Peyer's patch (tissue), 4 donors: ENCODE measurements around the gene OR51M1. TPM values are rescaled to one million over a fixed set of nuclear protein-coding genes. Genes with fewer than 3 reads are reported as not detected.

Source experiments
- DNase-seq, 3 donors: peaks; one replicate each; pipeline ENCODE4 v3.0.0-alpha.2; 2017 to 2019
- H3K27ac ChIP-seq, 4 donors: fragments of 200-600 bp; sonication (generic); one replicate each; pipeline ENCODE4 v1.5.1; 2016 to 2019
- H3K27me3 ChIP-seq, 2 donors: fragments of 200-600 bp; sonication (generic); one replicate each; pipeline ENCODE4 v1.5.1; 2019
- H3K36me3 ChIP-seq, 3 donors: fragments of 200-600 bp; sonication (generic); one replicate each; pipeline ENCODE4 v1.5.1; 2016 to 2019
- H3K4me1 ChIP-seq, 4 donors: fragments of 200-600 bp; sonication (generic); one replicate each; pipeline ENCODE4 v1.5.1; 2016 to 2019
- H3K4me3 ChIP-seq, 4 donors: fragments of 200-600 bp; sonication (generic); 1 replicate in 3 of 4; 2 replicates in 1 of 4; pipeline ENCODE4 v1.5.1; 2016 to 2019; ENCODE audit warnings: mild to moderate bottlenecking in 1 of 4
- H3K9me3 ChIP-seq, 4 donors: fragments of 200-600 bp; sonication (generic); one replicate each; pipeline ENCODE4 v1.5.1; 2016 to 2019; ENCODE audit warnings: mild to moderate bottlenecking in 1 of 4
- POLR2A ChIP-seq, 2 donors: fragments of 450-650 bp; IDR thresholded peaks; one replicate each; pipeline ENCODE4 v1.5.1; 2017; ENCODE audit warnings: antibody characterized with exemption in 2 of 2, mild to moderate bottlenecking in 2 of 2, moderate library complexity in 2 of 2
- total RNA-seq, 4 donors: library from RNA; depleted of rRNA; stranded (reverse); fragments of >200 nt; gene quantifications; one replicate each; pipeline ENCODE4 v1.1.0, GENCODE V29; 2016
- TF ChIP-seq, protein P1 (sequence below), 6 experiments: fragments of 450-650 bp in 4 of 6; fragments of 200-600 bp in 2 of 6; sonication (generic) in 1 of 6; IDR thresholded peaks; one replicate each; pipeline ENCODE4 v1.5.1; 2017 to 2019; ENCODE audit warnings: antibody characterized with exemption in 6 of 6, mild to moderate bottlenecking in 3 of 6, moderate library complexity in 1 of 6

Gene OR51M1
- total RNA-seq, 4 donors from 2014 or later, result not detected

DNA sequence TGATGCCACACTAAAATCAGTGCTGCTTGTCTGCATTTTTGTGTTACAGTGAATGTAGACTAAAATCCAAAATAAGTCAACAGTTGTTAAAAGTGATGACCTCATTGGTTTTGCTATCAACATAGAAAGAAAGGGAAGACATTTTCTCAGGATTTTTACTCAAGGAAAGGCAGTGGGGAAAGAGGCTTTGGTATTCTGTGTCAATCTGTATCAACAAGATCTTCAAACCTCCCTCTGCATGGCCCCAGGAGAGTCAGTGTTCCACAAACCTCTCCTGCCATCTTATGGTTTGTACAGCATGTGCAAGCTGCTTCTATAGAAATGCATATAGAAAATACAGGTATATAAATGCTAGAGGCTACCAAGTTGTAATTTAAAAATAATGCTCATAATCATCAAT, 13.8 kb upstream of the OR51M1 start:
- no peak overlapping the region for H3K4me3 ChIP-seq
- no peaks in the 10 kb centered on the region for H3K27me3 ChIP-seq
- no peaks in the 10 kb centered on the region for H3K9me3 ChIP-seq
- no peaks in the 10 kb centered on the region for H3K36me3 ChIP-seq
- no peak for TF ChIP-seq POLR2A (IDR thresholded peaks at IDR 0.05)
- DNase-seq, result no peak
- no peak overlapping the region for H3K27ac ChIP-seq
- H3K4me1 ChIP-seq, result no peaks in the 10 kb centered on the region

DNA sequence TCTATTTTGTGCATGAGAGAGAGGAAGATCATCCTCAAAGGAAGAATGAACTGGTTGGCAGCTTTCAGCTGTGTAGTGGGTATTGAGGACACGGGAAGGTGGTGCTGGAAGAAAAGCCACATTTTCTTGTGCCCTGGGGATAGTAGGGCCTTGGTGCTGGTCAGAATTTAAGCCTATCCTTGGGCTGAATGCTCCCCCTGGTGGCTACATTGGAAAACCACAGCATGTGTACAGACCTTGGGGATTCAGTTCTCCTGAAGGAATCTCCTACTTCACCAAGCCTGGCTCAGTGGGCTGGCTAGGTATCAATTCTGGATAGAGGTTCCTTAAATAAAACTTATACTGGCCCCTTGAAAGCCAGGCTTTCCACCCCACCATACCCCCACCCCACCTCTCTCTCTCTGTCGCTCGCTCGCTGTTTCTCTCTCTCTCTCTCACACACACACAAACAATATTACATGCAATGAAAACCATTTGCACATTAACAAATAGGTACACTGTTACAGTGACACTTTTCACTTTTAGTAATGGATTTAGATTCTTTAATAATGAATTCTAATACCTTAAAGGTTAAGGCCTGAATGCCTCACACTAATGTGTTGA, 2.8 kb upstream of the OR51M1 start:
- no peaks in the 10 kb centered on the region for H3K36me3 ChIP-seq
- peak in 1 of 3 donors; percentile 49 for DNase-seq
- no peak overlapping the region for H3K4me3 ChIP-seq
- no peak overlapping the region for H3K27ac ChIP-seq
- H3K27me3 ChIP-seq, result no peaks in the 10 kb centered on the region
- H3K4me1 ChIP-seq, result no peaks in the 10 kb centered on the region
- no peaks in the 10 kb centered on the region for H3K9me3 ChIP-seq
- no peak for TF ChIP-seq POLR2A (IDR thresholded peaks at IDR 0.05)
- TF ChIP-seq, protein P1, sequence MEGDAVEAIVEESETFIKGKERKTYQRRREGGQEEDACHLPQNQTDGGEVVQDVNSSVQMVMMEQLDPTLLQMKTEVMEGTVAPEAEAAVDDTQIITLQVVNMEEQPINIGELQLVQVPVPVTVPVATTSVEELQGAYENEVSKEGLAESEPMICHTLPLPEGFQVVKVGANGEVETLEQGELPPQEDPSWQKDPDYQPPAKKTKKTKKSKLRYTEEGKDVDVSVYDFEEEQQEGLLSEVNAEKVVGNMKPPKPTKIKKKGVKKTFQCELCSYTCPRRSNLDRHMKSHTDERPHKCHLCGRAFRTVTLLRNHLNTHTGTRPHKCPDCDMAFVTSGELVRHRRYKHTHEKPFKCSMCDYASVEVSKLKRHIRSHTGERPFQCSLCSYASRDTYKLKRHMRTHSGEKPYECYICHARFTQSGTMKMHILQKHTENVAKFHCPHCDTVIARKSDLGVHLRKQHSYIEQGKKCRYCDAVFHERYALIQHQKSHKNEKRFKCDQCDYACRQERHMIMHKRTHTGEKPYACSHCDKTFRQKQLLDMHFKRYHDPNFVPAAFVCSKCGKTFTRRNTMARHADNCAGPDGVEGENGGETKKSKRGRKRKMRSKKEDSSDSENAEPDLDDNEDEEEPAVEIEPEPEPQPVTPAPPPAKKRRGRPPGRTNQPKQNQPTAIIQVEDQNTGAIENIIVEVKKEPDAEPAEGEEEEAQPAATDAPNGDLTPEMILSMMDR (IDR thresholded peaks at IDR 0.05), result peak in 4 of 6 experiments; percentile 35 to 50 (median 44)

DNA sequence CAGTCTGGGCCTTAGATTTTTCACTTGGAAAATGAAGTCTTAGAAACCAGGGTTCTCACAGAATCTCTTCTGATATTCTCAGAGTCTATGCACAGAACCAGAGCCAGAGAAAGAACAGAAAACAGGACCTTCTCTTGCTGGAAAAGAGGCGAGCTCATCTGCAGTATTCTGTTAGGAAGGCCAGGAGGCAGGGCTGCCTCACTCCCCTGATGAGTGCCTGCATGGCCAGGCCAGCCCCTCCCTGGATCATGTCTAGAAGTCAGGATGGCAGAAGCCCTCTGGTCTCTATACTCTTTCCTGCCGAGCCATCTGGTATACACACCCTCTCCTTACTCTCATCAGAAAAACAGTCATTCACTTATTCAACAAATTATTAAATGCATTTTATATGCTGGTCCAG, 723 bp downstream of the OR51M1 start:
- TF ChIP-seq POLR2A (IDR thresholded peaks at IDR 0.05), result no peak
- TF ChIP-seq, protein P1 (IDR thresholded peaks at IDR 0.05), result no peak
- Histone ChIP-seq H3K27me3 (no peaks in the 10 kb centered on the region), H3K36me3 (no peaks in the 10 kb centered on the region), H3K9me3 (no peaks in the 10 kb centered on the region), H3K4me1 (no peaks in the 10 kb centered on the region), H3K4me3 (no peak overlapping the region), H3K27ac (no peak overlapping the region)
- no peak for DNase-seq

DNA sequence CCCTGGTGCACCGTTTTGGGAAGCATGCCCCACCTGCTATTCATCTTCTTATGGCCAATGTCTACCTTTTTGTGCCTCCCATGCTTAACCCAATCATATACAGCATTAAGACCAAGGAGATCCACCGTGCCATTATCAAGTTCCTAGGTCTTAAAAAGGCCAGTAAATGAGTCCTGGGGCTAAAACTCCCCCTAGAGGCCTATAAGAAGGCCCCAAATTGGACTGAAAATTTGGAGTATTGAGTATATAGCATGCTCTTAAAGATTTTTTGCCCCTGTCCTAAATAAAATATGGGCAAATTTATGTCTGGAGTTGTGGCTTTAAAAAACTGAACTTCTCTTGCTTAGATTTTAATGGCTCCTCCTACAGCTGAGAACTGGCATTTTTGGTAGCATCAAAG, 6.6 kb downstream of the OR51M1 start:
- H3K9me3 ChIP-seq, result no peaks in the 10 kb centered on the region
- H3K27me3 ChIP-seq, result no peaks in the 10 kb centered on the region
- no peak overlapping the region for H3K27ac ChIP-seq
- H3K4me3 ChIP-seq, result no peak overlapping the region
- TF ChIP-seq POLR2A (IDR thresholded peaks at IDR 0.05), result no peak
- TF ChIP-seq, protein P1 (IDR thresholded peaks at IDR 0.05), result no peak
- no peaks in the 10 kb centered on the region for H3K4me1 ChIP-seq
- no peak for DNase-seq
- H3K36me3 ChIP-seq, result no peaks in the 10 kb centered on the region

DNA sequence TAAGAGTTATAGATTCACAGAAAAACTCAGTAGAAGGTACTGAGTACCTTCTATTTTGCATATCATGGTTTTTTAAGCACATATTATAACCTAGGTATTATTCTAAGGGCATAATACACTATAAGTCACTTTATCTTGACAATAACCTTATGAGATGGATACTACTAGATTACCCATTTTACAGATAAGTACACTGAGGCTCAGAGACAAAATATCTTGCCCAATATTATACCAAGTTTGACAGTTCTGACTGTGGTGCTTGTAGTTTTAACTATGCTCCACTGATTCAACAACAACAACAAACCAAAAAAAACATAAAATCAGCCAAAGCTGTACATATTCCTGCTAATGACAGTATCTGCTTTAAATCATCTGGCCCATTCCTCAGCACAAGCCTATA, 10.5 kb downstream of the OR51M1 start:
- no peaks in the 10 kb centered on the region for H3K36me3 ChIP-seq

DNA sequence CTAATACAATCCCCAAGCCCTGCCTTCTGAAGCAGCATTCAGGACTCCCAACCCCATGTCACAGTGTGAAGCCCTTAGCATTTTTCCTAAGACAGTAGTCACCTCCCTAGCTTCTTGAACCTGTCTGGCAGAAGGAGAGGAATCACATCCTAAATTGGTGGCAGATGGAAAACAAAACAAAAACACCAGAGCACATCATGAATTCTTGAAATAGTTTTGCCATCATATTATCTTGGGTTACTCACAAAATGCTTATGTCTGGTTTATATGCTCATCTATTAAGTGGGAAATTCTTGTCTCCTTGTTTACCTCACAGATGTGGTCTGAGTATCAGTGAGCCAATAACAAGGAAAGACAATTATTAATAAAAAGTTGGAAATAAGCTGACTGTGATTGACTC, 15.3 kb downstream of the OR51M1 start:
- H3K36me3 ChIP-seq, result no peaks in the 10 kb centered on the region
- H3K9me3 ChIP-seq, result no peaks in the 10 kb centered on the region
- no peak overlapping the region for H3K4me3 ChIP-seq
- no peaks in the 10 kb centered on the region for H3K27me3 ChIP-seq
- H3K4me1 ChIP-seq, result no peaks in the 10 kb centered on the region
- no peak overlapping the region for H3K27ac ChIP-seq
- TF ChIP-seq POLR2A (IDR thresholded peaks at IDR 0.05), result no peak
- TF ChIP-seq, protein P1 (IDR thresholded peaks at IDR 0.05), result no peak
- no peak for DNase-seq

More for the DNA sequence above, 10.5 kb downstream of the OR51M1 start:
- Histone ChIP-seq H3K4me1 (no peaks in the 10 kb centered on the region), H3K27ac (no peak overlapping the region), H3K27me3 (no peaks in the 10 kb centered on the region), H3K9me3 (no peaks in the 10 kb centered on the region), H3K4me3 (no peak overlapping the region)
- DNase-seq, result no peak
- no peak for TF ChIP-seq POLR2A (IDR thresholded peaks at IDR 0.05)
- TF ChIP-seq, protein P1 (IDR thresholded peaks at IDR 0.05), result no peak
